Stimulated activated CD4-positive, alpha-beta T cell treated with anti-CD3 and anti-CD28 coated beads, TNF-alpha, amount 100 ng/mL, for 4 hours (primary cell): Measurements from ENCODE around the gene CLCN1.

Source experiments
- DNase-seq, 3 experiments: peaks; one replicate each; pipeline ENCODE4 v3.0.0-alpha.2; 2020; ENCODE audit warnings: low read depth in 3 of 3

CLCN1 gene

DNA sequence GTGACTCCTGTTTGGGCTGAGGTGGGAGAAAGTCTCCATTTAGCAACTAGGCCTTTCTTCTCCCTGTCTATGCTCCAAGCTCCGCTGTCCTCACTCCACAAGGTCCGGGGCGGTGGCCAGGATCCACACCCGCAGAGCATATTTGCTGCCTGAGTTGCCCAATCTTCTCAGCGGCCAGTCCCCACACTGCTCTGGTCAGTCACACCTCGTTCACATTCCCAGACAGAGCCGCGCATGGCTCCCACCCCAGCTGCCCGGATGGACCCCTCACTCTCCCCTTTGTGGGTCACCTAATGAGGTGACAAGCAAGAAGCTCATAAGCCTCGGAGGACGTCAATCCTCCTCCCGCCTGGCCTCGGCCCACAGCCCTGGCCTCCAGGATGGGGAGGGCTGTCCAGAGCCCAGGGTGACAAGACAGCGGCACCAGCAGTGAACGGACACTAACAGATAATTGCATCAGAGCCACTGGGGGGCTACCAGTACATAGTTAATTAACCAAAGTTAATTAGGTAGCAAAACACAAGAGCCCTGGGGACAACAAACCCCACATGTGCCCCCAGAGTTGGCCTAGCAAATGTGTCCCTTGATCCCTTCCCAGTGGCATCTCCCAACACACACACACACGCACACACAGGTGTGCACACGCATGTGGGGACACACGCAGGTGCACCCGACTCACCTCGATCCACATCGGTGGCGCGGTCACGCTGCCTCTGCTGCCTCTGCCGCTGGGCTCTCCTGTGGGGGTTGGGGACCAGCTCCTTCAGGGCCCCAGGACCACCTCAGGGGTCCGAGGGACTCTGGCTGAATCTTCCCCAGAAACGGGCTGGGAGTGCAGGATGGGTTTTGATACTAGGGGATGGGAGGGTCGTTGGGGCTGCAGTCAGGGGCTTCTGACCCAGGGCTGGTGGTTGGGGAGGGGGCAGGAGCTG is 81.0 kb downstream of the CLCN1 start:
- no peak for DNase-seq

DNA sequence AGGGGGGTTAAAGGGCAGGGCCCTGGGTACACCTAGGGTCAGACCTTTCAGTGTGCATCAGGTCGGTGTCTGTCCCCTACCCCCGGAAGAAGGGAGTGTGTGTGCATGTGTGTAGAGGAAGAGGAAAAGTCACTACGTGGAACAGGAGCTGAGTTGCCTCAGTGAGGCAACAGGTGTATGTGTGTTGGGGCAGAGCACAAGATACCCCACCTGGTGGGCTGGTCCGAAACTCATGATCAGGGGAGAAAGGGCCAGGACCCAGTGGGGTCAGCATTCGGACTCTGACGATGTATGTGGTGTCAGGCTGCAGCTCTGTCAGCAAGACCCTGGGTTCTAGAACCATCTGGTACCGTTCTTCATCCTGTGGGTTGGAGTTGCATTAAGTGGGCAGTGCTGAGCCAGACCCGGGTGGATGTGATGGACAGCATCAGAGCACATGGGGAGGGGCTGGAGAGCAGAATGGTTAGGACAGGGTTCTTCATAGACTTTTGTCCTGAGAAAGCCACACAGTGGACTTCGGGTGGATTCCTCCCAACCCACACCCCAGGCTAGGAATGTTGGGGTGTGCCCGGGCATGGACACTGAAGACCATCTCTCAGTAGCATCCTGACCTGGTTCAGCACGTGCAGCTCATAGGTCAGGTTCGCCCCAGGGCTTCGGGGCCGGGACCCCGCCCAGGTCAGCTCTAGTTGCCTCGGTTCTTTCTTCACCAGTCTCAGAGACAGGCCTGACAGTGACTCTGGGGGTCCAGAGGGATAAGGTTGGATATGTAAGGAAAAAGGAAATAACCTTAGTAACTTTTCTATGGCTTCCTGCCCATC is 82.0 kb downstream of the CLCN1 start:
- no peak for DNase-seq

DNA sequence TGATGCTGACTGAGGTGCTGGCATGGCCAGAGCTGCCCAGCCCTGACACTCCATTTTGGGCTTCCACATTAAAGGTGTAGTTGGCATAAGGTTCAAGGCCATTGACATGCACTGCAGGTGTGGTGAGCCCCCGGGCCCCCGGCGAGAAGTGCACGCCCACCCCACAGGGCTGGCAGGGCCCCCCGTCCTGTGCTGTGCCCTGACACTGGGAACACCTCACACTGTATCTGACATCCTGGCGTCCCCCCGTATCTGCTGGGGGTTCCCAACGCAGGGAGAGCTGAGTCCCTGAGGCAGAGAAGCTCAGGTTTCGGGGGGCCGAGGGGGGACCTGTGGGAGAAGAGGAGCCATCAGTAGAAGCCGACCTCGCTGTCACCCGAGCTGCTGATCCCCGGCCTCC is 82.7 kb downstream of the CLCN1 start:
- no peak for DNase-seq

DNA sequence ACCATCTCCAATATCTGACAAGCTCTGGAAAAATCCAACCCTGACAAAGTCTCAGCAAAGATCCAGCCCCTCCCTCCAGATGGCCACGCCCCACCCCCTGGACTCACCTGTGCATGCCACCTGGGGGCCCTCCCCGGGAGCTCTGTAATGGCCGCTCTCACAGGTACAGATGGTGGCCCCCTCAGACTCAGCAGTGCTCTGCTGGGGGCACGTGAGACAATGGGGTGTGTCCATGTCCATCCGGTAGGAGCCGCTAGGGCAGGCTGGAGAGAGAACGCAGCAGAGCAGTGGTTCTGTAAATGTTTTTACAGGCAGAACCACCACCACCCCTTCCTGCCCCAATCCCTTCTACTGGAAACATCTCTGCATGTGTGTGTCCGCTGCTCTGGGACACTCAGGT is 83.2 kb downstream of the CLCN1 start:
- no peak for DNase-seq

DNA sequence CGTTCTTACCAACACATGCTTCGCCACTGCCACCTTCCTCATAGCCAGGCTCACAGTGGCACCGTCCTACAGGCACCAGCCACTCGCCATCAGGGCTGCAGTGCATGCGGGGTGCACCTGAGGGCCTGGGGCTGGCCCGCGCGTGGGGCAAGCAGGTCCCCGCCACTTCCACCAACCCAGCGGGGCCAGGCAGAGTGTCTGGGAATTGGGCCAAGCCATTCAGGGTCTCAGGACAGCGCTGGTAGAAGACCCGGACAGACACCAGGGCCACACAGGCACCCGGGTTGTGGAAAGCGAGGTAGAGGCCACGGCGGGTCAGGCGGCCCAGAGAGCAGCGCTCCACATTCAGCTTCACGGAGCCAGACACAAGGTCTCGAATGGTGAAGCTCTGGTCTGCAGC is 83.7 kb downstream of the CLCN1 start:
- DNase-seq = no peak

DNA sequence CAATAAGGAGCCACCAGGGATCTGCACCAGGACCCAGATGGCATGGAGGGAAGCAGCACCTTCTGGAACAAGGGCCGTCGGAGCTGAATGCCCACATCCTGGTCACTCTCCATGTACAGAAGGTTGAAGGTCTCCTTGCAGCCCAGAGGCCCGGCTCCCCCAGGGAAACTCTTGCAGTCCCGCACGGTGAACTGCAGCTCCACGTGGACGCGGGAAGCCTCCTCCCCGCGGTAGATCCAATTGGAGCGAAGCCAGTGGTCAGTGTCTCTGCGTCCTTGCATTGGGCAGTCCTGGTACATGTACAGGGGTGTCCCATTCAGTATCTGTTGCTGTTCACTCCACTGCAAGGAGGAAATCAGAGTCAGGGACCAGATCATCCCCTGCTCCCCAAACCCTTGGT is 85.4 kb downstream of the CLCN1 start:
- DNase-seq = no peak
